OCI-LY3 (cell line): ENCODE data around the gene LSS.

Experiments
- H2AFZ ChIP-seq: fragments of 200-600, 300-600 bp; shearing (Covaris generic); 2 replicates; pipeline ENCODE4 v1.6.0; 2014; ENCODE audit warnings: antibody characterized with exemption, low read depth, low read length
- H3K27ac ChIP-seq: fragments of 200-600, 300-600 bp; sonication (generic); 2 replicates; pipeline ENCODE4 v1.5.1; 2014; ENCODE audit warnings: mild to moderate bottlenecking, low read length, moderate library complexity, mixed read lengths
- H3K27me3 ChIP-seq: fragments of 200-600, 300-600 bp; sonication (generic); 2 replicates; pipeline ENCODE4 v1.6.1; 2014; ENCODE audit warnings: low read depth, low read length, mixed read lengths
- H3K36me3 ChIP-seq: fragments of 200-600, 300-600 bp; sonication (generic); replicated peaks from 2 replicates; pipeline ENCODE3; 2014; ENCODE audit warnings: low read depth, low read length, mixed read lengths
- H3K4me1 ChIP-seq: fragments of 300-600, 200-600 bp; sonication (generic); 2 replicates; pipeline ENCODE4 v1.6.1; 2014; ENCODE audit warnings: low read length, mixed read lengths
- H3K4me2 ChIP-seq: fragments of 200-600, 300-600 bp; sonication (generic); 2 replicates; pipeline ENCODE4 v1.6.1; 2014; ENCODE audit warnings: low read length, mixed read lengths
- H3K4me3 ChIP-seq: fragments of 300-600, 200-600 bp; sonication (generic); 2 replicates; pipeline ENCODE4 v1.5.1; 2014; ENCODE audit warnings: antibody characterized with exemption, mild to moderate bottlenecking, low read length, moderate library complexity
- H3K79me2 ChIP-seq: fragments of 300-600, 200-600 bp; shearing (Covaris generic); 2 replicates; pipeline ENCODE4 v1.6.1; 2014; ENCODE audit warnings: mild to moderate bottlenecking, low read length, mixed read lengths
- H3K9ac ChIP-seq: fragments of 300-600, 200-600 bp; shearing (Covaris generic); 2 replicates; pipeline ENCODE4 v1.6.0; 2014; ENCODE audit warnings: mild to moderate bottlenecking, low read length, moderate library complexity
- H3K9me3 ChIP-seq: fragments of 200-600, 300-600 bp; shearing (Covaris generic); 2 replicates; pipeline ENCODE4 v1.6.1; 2014; ENCODE audit warnings: low read length, mixed read lengths; ENCODE audit not compliant: insufficient read depth
- H4K20me1 ChIP-seq: fragments of 200-600, 300-600 bp; sonication (generic); 2 replicates; pipeline ENCODE4 v1.6.1; 2016; ENCODE audit warnings: low read length, mixed read lengths; ENCODE audit not compliant: insufficient read depth
- CTCF ChIP-seq: fragments of 200-600, 300-600 bp; sonication (generic); IDR thresholded peaks from 2 replicates; pipeline ENCODE4 v1.5.1; 2014; ENCODE audit warnings: antibody characterized with exemption, low read length, low read depth
- EZH2phosphoT487 ChIP-seq: fragments of 200-600 bp; shearing (Covaris generic); IDR thresholded peaks from 2 replicates; pipeline ENCODE4 v1.6.1; 2018; ENCODE audit warnings: antibody characterized with exemption, mixed run types, low read depth

Gene LSS

GRCh38 chr21:46191686-46192575, 36.6 kb downstream of the LSS start:
- H4K20me1 ChIP-seq: no peaks in the 10 kb centered on the region
- no peak overlapping the region for H2AFZ ChIP-seq
- H3K9ac ChIP-seq: no peak overlapping the region
- no peaks in the 10 kb centered on the region for H3K79me2 ChIP-seq
- TF ChIP-seq EZH2phosphoT487 (no peak), CTCF (no peak)
- no peaks in the 10 kb centered on the region for H3K9me3 ChIP-seq
- H3K4me1 ChIP-seq: no peaks in the 10 kb centered on the region
- no peak overlapping the region for H3K4me2 ChIP-seq
- H3K27ac ChIP-seq: no peak overlapping the region
- H3K36me3 ChIP-seq: peaks cover 33% of the 10 kb centered on the region
- no peak overlapping the region for H3K4me3 ChIP-seq
- no peaks in the 10 kb centered on the region for H3K27me3 ChIP-seq

GRCh38 chr21:46191257-46191685, 37.3 kb downstream of the LSS start:
- no peaks in the 10 kb centered on the region for H3K27me3 ChIP-seq
- no peaks in the 10 kb centered on the region for H3K4me1 ChIP-seq
- H3K9me3 ChIP-seq: no peaks in the 10 kb centered on the region
- H3K9ac ChIP-seq: no peak overlapping the region
- peaks cover 30% of the 10 kb centered on the region for H3K36me3 ChIP-seq
- no peaks in the 10 kb centered on the region for H4K20me1 ChIP-seq
- TF ChIP-seq EZH2phosphoT487: no peak
- TF ChIP-seq CTCF: no peak
- H3K79me2 ChIP-seq: no peaks in the 10 kb centered on the region
- H3K27ac ChIP-seq: no peak overlapping the region
- no peak overlapping the region for H3K4me3 ChIP-seq
- H3K4me2 ChIP-seq: no peak overlapping the region
- H2AFZ ChIP-seq: no peak overlapping the region

GRCh38 chr21:46190491-46191131, 38.0 kb downstream of the LSS start:
- peaks cover 25% of the 10 kb centered on the region for H3K36me3 ChIP-seq
- no peaks in the 10 kb centered on the region for H3K9me3 ChIP-seq
- H4K20me1 ChIP-seq: no peaks in the 10 kb centered on the region

More at GRCh38 chr21:46190491-46191131, 38.0 kb downstream of the LSS start:
- H3K27ac ChIP-seq: no peak overlapping the region
- H3K4me3 ChIP-seq: no peak overlapping the region
- no peak overlapping the region for H2AFZ ChIP-seq
- H3K79me2 ChIP-seq: no peaks in the 10 kb centered on the region
- TF ChIP-seq EZH2phosphoT487 (no peak), CTCF (no peak)
- H3K27me3 ChIP-seq: no peaks in the 10 kb centered on the region
- no peaks in the 10 kb centered on the region for H3K4me1 ChIP-seq
- H3K4me2 ChIP-seq: no peak overlapping the region
- H3K9ac ChIP-seq: no peak overlapping the region
